ENCODE measurements around the gene NLRP12.
A peak's percentile ranks its signal among the peaks of the same experiment; 100 is the strongest.

GRCh38 chr19:53772943-53773342 lies 51.2 kb downstream of the NLRP12 start:
- peak; percentile 73 for TF ChIP-seq CTCF (IDR thresholded peaks at IDR 0.05)
- TF ChIP-seq CHD2 (IDR thresholded peaks at IDR 0.05; ENCODE audit: low read length, partially characterized antibody), result no peak
- TF ChIP-seq POLR2AphosphoS5 (IDR thresholded peaks at IDR 0.05; ENCODE audit: low read depth, low read length), result no peak
- no peak for TF ChIP-seq ELF1 (IDR thresholded peaks at IDR 0.05)
- no peak for TF ChIP-seq NRF1 (IDR thresholded peaks at IDR 0.05; ENCODE audit: low read depth, low read length)
- no peak for TF ChIP-seq MAX (IDR thresholded peaks at IDR 0.05; ENCODE audit: low read depth)
- TF ChIP-seq REST (IDR thresholded peaks at IDR 0.05; ENCODE audit: low read depth, low read length), result no peak
- no peak for TF ChIP-seq FOXJ3 (CRISPR knock-in tag; IDR thresholded peaks at IDR 0.05)
- TF ChIP-seq FOSL2 (IDR thresholded peaks at IDR 0.05; ENCODE audit: borderline replicate concordance, low read depth), result no peak
- peak; percentile 64 for TF ChIP-seq RAD21 (IDR thresholded peaks at IDR 0.05; ENCODE audit: low read length)
- TF ChIP-seq YY1 (IDR thresholded peaks at IDR 0.05; ENCODE audit: low read depth), result no peak
- TF ChIP-seq EP300 (IDR thresholded peaks at IDR 0.05; ENCODE audit: borderline replicate concordance in 1 of 2, low read depth in 1 of 2, low read length in 1 of 2), result no peak
- TF ChIP-seq JUND (IDR thresholded peaks at IDR 0.05), result no peak
